Muscle of arm (tissue), 14 donors: ENCODE results near the gene PTGES. TPM values are rescaled to one million over a fixed set of nuclear protein-coding genes. Genes with fewer than 3 reads are reported as not detected.
A peak's percentile ranks its signal among the peaks of the same experiment; 100 is the strongest.
"Not testable (repeated sequence)": the region's sequence is repeated elsewhere in the genome, so short reads cannot be mapped to it uniquely, and the experiment has no call there.

Experiments used
- DNase-seq: peaks from one replicate; pipeline ENCODE4 v3.0.0-alpha.2; 2013
- long read RNA-seq, 11 donors: transcript quantifications; one replicate each; lab custom pipeline, GENCODE V29; 2026
- polyA plus RNA-seq, 12 donors: library from polyadenylated mRNA; unstranded; fragments of 120-200 nt; gene quantifications; one replicate each; pipeline ENCODE4 v1.2.1, GENCODE V29; 2013; ENCODE audit not compliant: insufficient read length in 12 of 12

The PTGES gene, protein sequence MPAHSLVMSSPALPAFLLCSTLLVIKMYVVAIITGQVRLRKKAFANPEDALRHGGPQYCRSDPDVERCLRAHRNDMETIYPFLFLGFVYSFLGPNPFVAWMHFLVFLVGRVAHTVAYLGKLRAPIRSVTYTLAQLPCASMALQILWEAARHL
- 10 to 100 TPM in 5 of 12 donors, 1 to 10 TPM in 6, not detected in 1; 5.3 to 19.4 (median 9.0) TPM for polyA plus RNA-seq
- long read RNA-seq, donor 1, result 0 reads
- long read RNA-seq, donor 2, partial matches to known transcripts, result 0 of 5 reads
- long read RNA-seq, donor 2, other reads (novel, unspliced or antisense), result 0 of 5 reads
- long read RNA-seq, donor 3, result 0 reads
- long read RNA-seq, donor 4, partial matches to known transcripts, result 0 of 1 reads
- long read RNA-seq, donor 4, other reads (novel, unspliced or antisense), result 0 of 1 reads
- long read RNA-seq, donor 5, result 0 reads
- long read RNA-seq, donor 6, partial matches to known transcripts, result 0 of 3 reads
- long read RNA-seq, donor 6, other reads (novel, unspliced or antisense), result 0 of 3 reads
- long read RNA-seq, donor 7, result 0 reads
- long read RNA-seq, donor 8, partial matches to known transcripts, result 0 of 2 reads
- long read RNA-seq, donor 8, other reads (novel, unspliced or antisense), result 0 of 2 reads
- long read RNA-seq, donor 9, partial matches to known transcripts, result 0 of 2 reads
- long read RNA-seq, donor 9, other reads (novel, unspliced or antisense), result 0 of 2 reads
- long read RNA-seq, donor 10, partial matches to known transcripts, result 0 of 2 reads
- long read RNA-seq, donor 10, other reads (novel, unspliced or antisense), result 0 of 2 reads
- long read RNA-seq, donor 11, partial matches to known transcripts, result 0 of 2 reads
- long read RNA-seq, donor 11, other reads (novel, unspliced or antisense), result 0 of 2 reads

- peak; percentile 81 for DNase-seq
Measured at GRCh38 chr9:129752900-129753729, at the start of gene PTGES. Gene PTGES, minus strand, starts transcription at chr9:129753042. Its CDS starts 30 bp downstream, at chr9:129753012.

GRCh38 chr9:129801504-129801903 is 48.7 kb upstream of the PTGES start:
- no peak for DNase-seq

GRCh38 chr9:129798973-129799372 is 46.1 kb upstream of the PTGES start:
- DNase-seq, result no peak

GRCh38 chr9:129796029-129796428 is 43.2 kb upstream of the PTGES start:
- DNase-seq, result not testable (repeated sequence)

DNA sequence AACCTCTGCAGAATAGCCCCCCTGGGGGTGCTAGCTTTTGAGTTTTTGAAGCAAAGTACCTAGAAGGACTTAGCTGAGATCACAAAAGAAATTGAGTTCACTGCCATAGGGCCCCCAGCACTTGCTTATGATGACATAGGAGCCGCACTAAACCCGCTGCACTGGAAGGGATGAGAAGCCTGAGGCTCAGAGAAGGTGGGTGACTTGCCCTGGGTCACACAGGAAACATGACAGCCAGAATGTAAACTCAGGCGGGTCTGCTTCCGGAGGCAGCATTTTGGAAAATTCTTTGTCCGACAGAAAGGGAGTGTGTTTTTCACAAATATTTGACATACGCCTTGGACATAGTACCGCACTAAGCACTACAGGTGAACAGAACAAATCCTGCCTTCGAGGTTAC is 41.7 kb upstream of the PTGES start:
- DNase-seq, result no peak

- DNase-seq, result no peak
Measured at GRCh38 chr9:129786481-129786880, 33.6 kb upstream of the PTGES start.

- DNase-seq, result no peak
Measured at GRCh38 chr9:129785866-129786265, 33.0 kb upstream of the PTGES start.

DNA sequence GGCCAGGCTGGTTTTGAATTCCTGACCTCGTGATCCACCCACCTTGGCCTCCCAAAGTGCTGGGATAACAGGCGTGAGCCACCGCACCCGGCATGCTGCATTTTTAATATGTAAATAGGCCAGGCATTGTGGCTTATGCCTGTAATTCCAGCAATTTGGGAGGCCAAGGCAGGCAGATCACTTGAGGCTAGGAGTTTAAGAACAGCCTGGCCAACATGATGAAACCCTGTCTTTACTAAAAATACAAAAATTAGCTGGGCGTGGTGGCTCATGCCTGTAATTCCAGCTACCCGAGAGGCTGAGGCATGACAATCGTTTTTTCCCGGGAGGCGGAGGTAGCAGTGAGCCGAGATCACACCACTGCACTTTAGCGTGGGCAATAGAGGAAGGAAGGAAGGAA is 32.1 kb upstream of the PTGES start:
- not testable (repeated sequence) for DNase-seq

- peak; percentile 80 for DNase-seq
Measured at GRCh38 chr9:129783516-129784361, 30.9 kb upstream of the PTGES start.

DNA sequence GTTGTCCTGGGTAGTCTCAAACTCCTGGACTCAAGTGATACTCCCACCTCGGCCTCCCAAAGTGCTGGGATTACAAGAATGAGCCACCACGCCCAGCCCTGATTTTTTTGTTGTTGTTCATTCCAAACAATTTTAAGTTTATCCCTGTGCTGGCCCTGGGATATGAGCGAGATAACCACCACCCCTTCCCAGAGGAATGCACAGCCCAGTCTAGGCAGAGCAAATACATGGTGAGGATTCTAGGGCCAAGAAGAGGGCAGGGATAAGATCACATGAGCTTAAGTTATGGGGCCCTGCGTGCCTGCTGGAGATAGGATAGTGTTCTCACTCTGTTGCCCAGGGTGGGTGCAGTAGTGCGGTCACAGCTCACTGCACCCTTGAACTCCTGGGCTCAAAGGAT is 29.1 kb upstream of the PTGES start:
- DNase-seq, result no peak

GRCh38 chr9:129781131-129781530 is 28.3 kb upstream of the PTGES start:
- no peak for DNase-seq

GRCh38 chr9:129779560-129780190 is 26.8 kb upstream of the PTGES start:
- DNase-seq, result no peak

GRCh38 chr9:129778469-129778868 is 25.6 kb upstream of the PTGES start:
- DNase-seq, result no peak

DNA sequence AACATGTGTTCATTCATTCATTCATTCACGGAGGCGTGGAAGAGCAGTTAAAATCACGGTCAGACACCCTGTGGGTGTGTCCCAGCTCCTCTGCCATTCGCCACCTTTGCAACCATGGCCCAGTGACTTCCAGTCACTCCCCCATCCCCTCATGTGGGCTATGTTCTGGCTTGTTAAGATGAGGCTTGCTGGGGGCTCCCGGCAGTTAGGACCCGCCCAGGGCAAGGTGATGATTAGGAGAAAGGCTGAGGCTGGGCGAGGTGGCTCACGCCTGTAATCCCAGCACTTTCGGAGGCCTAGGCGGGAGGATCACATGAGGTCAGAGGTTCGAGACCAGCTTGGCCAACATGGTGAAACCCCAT is 24.9 kb upstream of the PTGES start:
- no peak for DNase-seq

DNA sequence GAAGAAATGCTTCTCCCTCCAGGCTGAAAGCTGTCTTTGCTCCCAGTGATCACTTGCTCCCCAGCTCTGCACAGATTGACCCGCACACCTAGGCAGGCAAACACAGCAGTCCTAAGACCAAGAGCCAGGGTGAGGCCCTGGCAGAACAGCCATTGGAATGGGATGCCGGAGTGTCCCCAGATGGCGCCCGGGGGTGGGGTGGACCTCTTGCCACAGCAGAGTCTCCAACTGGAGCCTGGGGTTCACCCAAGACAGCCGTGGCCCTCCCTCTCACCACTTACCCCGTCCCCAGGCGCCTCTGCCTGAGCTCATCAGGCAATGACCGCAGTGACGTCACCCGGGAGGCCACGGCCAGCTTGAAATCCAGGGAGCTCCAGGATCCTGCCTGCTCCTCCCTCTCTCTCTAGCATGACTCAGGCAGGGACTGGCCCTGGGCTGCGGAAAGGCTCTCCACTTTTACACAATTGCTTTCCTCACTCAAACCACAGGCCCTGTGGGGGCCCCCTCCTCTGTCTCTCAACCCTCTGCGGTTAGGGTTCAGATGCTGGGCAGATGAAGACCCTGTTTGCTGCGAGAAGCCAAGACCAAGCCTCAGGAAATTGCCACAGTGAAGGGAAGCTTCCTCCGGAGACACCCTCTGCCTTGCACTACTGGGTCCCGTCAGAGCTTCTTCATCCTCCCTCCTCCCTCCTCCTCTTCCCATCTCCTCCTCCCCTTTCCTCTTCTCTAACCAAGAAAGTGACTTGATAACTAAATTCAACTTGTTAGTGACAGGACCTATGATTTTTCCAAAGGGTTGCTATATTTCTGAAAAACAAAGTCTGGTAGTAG is 24.3 kb upstream of the PTGES start:
- DNase-seq, result peak; percentile 94

DNA sequence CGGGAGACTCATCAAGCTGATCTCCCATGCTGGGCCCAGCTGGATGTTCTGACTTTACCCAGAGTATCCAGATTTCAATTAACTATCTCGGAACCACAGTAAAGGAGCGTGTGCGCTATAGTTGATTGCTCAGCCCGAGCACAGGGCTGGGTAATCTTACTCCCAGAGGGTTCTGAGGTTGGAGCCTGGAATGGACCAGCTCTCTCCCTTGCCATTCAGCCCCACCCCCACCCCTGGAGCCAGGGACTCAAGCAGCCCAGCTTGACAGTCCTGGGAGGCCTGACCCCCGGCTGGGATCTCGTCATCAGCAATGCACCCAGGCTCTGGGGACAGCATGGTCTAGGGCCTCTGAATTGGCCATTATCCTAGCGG is 23.7 kb upstream of the PTGES start:
- DNase-seq, result no peak

DNA sequence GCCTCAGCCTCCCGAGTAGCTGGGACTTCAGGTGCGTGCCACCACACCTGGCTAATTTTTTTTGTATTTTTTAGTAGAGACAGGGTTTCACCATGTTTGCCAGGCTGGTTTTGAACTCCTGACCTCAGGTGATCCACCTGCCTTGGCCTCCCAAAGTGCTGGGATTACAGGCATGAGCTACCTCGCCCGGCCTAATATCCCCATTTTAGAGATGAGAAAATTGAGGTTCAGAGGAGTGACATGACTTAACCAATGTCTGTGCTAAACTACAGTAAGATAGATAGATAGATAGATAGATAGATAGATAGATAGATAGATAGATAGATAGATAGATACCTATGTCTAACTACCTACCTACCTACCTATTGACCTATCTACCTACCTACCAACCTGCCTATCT is 23.3 kb upstream of the PTGES start:
- DNase-seq, result not testable (repeated sequence)

GRCh38 chr9:129775448-129775798 is 22.6 kb upstream of the PTGES start:
- no peak for DNase-seq

DNA sequence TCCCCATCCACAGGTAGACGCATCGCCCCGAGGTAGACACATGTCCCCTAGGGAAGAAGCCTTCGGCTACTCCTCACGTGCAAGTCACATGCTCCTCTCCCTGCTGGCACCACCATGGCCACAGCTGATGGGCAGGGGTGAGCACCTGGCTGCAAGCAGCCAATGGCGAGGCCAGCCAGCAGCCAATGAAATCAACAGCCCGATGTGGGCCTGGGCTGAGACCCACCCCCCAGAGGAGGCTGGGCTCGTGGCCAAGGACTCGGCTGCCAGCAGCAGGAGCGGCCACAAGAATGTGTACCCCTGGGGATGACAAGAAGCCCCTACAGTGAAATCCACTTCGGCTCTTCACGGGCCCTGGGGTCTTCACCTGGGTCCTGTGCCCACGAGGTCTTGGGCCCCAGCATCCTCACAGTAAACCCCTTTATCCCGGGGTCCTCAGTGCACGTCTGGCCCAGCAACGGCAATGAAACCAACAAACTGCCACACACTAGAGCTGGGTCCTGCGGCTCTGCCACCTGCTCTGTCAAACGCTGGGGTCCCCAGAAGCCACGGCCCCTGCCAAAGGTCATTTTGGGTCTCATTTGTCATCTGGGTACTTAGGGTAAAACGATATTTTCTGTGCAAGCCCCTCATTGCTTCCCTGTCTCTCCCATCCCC is 22.1 kb upstream of the PTGES start:
- no peak for DNase-seq
